NCI-H446 treated with DMSO at 0.1 percent for 48 hours (cell line): Measurements from ENCODE around the gene DENND1C.
"Not testable (repeated sequence)": the region's sequence is repeated elsewhere in the genome, so short reads cannot be mapped to it uniquely, and the experiment has no call there.

Experiments used
- DNase-seq: peaks from one replicate; lab custom pipeline; 2025; lab: John Stamatoyannopoulos, UW

The DENND1C gene

GRCh38 chr19:6509118-6509971 lies 27.8 kb upstream of the DENND1C start:
- DNase-seq: no peak

GRCh38 chr19:6508028-6508771 lies 26.6 kb upstream of the DENND1C start:
- not testable (repeated sequence) for DNase-seq

GRCh38 chr19:6503407-6504201 lies 22.0 kb upstream of the DENND1C start:
- DNase-seq: no peak

GRCh38 chr19:6501740-6502648 lies 20.4 kb upstream of the DENND1C start, which contains the start of gene TUBB4A:
TUBB4A (minus strand) TSS chr19:6502309; CDS start chr19:6502212, 97 bp downstream.
- no peak for DNase-seq

GRCh38 chr19:6500837-6501739 lies 19.5 kb upstream of the DENND1C start:
- no peak for DNase-seq

- DNase-seq: no peak
Observed at GRCh38 chr19:6499052-6499790, 17.6 kb upstream of the DENND1C start.

GRCh38 chr19:6498294-6499036 lies 16.9 kb upstream of the DENND1C start:
- no peak for DNase-seq

GRCh38 chr19:6495947-6496346 lies 14.4 kb upstream of the DENND1C start:
- DNase-seq: no peak

GRCh38 chr19:6494438-6495036 lies 12.9 kb upstream of the DENND1C start:
- no peak for DNase-seq

GRCh38 chr19:6491802-6492592 lies 10.4 kb upstream of the DENND1C start:
- no peak for DNase-seq

GRCh38 chr19:6490134-6490533 lies 8.5 kb upstream of the DENND1C start:
- no peak for DNase-seq

GRCh38 chr19:6489278-6490061 lies 7.9 kb upstream of the DENND1C start:
- no peak for DNase-seq

- no peak for DNase-seq
Observed at GRCh38 chr19:6484831-6485230, 3.2 kb upstream of the DENND1C start.

- no peak for DNase-seq
Observed at GRCh38 chr19:6484230-6484629, 2.6 kb upstream of the DENND1C start.

- DNase-seq: no peak
Observed at GRCh38 chr19:6483235-6483634, 1.6 kb upstream of the DENND1C start.

- no peak for DNase-seq
Observed at GRCh38 chr19:6482343-6482686, 728 bp upstream of the DENND1C start.
